Right renal pelvis (tissue), 4 donors: ENCODE results near the gene DOK6. TPM values are rescaled to one million over a fixed set of nuclear protein-coding genes. Genes with fewer than 3 reads are reported as not detected.
"Not testable (repeated sequence)": the region's sequence is repeated elsewhere in the genome, so short reads cannot be mapped to it uniquely, and the experiment has no call there.

ENCODE experiments used
- DNase-seq, 4 donors: peaks; one replicate each; pipeline ENCODE4 v3.0.0-alpha.2; 2013; ENCODE audit warnings: low read depth in 4 of 4, low spot score in 3 of 4, missing footprints in 1 of 4
- polyA plus RNA-seq, 4 donors: library from polyadenylated mRNA; unstranded; fragments of 120-200 nt; gene quantifications; one replicate each; pipeline ENCODE4 v1.2.1, GENCODE V29; 2013; ENCODE audit not compliant: insufficient read length in 4 of 4

Gene DOK6
- polyA plus RNA-seq, 4 donors: 15.3 to 18.9 (median 18.0) TPM

DNA sequence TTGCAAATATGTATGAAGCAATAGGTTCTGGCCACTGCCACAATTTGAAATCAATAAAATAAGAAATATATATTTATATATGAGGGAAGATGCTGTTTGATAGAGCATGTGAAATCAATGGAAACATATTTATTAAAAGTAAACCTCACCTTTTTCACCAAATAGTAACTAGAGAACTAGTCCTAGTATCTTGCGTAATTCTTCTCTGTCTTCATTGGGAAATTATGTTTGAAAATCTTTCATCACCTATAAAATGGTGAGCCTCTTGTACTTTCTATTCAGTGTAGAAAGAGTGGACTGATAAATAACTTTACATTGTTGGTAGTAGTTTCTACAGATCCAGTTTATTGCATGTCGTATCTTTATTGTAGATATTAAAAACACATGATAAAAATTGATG, 444.0 kb downstream of the DOK6 start:
- DNase-seq: no peak

DNA sequence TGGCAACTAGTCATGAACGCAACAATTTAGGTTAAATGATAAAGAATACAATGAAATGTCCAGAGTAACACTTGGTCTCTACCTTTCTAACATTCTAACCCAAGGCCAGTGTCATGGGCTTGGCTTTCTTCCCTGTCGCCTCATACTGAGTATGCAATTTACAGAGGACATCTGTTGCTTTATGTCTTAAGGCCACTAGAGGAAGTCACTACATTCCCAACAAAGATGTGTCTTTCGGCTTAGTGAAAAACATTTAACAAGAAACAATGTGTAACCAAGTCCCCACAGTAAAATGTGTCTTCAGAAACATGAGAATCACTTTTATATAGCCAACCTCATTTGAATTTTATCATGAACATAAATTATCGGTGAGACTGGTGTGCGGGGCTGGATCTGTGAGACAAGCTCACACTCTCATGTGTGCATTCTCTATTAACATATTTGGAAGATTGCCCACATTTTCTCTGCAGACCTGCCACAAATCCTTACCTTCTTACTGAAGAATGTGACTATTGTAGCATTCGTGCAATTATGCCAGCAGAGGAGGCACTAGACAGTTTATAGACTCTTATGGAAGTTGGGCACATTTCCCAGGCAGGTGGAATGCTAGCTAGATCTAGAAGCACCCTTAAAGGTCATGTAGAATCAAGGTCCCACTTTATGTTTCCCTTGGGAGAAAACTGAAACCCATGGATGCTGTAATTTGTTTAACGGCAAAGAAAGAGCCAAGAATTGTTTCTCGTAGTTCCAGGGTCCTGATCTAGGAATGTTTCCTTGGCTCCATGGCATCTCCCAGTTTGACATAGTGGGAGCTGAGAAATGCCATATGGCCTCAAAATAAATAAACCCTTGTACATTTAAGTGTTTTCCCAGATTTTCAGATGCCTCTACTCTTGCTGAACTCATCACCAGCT, 445.2 kb downstream of the DOK6 start:
- DNase-seq: no peak

- DNase-seq: no peak
These were observed 452.4 kb downstream of the DOK6 start for GRCh38 chr18:69853051-69853450.

- no peak for DNase-seq
These were observed 453.8 kb downstream of the DOK6 start for GRCh38 chr18:69854455-69854854.

DNA sequence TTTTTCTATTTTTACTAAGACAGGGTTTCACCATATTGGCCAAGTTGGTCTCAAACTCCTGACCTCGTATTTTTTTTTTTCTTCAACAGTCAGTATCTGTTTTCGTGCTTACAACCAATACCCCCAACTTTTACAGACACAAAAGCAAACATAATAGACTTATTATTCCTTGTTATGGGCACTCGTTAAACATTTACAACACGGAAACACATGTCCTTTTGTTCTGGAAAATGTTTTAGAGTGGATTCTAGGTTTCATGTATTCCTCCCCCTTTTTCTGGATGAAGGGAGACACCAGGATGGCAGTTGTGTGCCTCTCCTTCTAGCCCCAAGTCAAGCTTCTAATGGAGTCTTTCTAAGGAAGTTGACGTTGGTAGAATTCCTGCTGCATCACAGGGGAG, 458.2 kb downstream of the DOK6 start:
- no peak for DNase-seq

GRCh38 chr18:69864802-69865201, 464.1 kb downstream of the DOK6 start:
- DNase-seq: not testable (repeated sequence)

- no peak for DNase-seq
These were observed 465.1 kb downstream of the DOK6 start for GRCh38 chr18:69865776-69866175.

DNA sequence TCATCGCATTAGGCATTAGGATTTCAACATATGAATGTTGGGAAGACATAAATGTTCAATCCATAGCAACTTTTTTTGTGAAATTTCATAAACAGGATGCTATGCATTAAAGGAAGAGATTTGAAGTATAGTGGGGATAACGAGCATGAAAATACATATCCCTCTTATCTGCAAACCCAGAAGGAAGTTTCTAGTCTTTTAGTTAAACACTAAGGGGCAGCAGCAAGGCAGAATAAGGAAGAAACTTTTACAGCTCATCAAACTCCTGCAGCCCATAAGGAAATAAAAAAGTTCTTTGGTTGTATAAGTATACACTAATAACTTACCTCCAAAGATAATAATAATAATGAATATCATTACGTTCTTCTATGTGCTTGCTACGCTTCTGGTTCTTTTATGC, 465.5 kb downstream of the DOK6 start:
- no peak for DNase-seq

DNA sequence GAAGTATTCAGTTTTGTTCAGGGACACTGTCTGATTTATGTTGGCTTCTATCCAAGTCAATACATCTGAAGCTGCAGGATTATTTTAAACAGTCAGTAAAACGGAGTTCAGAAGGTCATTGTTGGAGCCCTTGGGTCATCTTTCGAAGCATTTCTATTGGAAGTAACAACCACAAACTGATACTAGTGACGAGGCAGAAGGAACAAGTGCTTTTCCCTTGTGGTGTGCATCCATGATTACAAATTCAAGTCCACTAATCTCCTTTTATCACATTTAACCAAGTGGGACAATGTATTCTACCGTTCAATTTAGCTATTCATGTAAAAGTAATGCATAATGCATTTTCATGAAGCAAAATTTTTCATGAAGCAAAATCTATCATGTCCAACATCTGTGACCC, 470.0 kb downstream of the DOK6 start:
- no peak for DNase-seq

DNA sequence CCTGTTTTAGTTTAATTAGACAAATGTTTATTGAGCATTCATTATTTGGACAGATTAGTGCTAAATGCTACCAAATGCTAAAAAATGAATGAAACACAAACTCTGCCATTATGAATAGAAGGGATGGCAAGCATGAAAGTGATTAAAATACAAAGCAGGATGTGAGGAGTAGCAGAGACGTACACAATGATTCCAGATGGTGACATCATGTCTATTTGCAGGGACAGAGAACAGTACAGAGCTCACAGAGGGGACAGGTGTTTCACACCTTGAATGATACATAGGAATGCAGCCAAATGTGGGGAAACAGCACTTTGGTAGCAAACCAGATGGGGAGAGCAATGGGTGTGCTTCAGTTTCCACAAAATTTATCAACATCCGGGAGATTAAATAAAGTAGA, 470.7 kb downstream of the DOK6 start:
- no peak for DNase-seq

DNA sequence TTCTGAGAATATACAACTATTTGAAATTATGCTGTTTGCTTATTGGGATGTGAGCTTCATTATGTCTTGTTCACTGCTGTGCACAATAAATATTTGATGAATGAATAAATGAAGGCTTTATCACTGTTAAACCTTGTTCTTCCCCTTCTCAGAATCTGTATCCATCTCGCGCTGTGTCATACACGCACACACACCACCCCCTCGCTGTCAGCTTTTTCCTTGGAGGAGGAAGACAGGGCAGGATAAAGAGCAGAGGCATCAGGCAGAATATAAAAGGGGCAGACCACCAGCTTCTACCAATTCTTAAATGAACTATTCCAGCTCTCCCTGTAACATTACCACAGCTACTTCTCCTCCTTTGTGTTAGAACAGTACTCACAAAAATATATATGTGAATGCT, 472.0 kb downstream of the DOK6 start:
- no peak for DNase-seq

DNA sequence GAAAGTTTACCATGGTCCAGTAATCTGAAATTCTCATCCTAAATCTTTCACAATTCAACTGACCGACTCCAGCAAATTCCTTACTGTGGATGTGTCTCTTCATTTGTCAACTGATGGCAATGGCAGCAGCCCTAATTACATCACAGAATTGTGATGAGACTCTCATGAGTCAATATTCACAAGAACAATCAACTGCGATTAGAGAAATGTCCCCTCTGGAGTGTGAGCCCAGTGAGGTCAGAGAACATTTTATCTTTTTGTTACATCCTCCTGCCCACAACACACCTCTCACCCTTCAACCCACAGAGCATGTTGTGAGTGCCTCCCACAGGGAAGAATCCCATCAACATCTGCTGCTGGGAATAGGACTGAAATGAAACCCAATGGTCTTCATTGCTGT, 473.4 kb downstream of the DOK6 start:
- DNase-seq: no peak

DNA sequence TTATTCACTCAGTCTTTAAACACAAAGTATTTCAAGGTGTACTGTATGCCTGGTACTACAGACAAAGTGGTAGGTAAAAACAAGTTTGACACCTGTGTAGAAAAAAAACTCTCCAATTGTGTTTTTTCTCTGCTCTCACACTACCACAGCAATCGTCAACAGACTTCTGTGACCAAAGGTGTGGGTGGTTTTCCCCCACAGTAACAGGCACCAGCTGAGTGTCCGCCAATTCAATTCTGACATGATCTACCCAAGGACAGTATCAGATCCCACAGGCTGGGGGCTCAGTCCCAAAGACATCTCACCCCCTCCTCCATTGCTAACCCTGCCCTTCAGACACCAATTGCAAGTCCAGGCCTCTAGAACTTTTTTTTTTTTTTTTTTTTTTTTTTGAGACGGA, 475.8 kb downstream of the DOK6 start:
- DNase-seq: no peak

- no peak for DNase-seq
These were observed 477.7 kb downstream of the DOK6 start for GRCh38 chr18:69878213-69878933.

GRCh38 chr18:69879051-69879450, 478.4 kb downstream of the DOK6 start:
- DNase-seq: not testable (repeated sequence)

GRCh38 chr18:69880083-69880482, 479.4 kb downstream of the DOK6 start:
- no peak for DNase-seq

GRCh38 chr18:69882965-69883668, 482.4 kb downstream of the DOK6 start:
- DNase-seq: no peak

DNA sequence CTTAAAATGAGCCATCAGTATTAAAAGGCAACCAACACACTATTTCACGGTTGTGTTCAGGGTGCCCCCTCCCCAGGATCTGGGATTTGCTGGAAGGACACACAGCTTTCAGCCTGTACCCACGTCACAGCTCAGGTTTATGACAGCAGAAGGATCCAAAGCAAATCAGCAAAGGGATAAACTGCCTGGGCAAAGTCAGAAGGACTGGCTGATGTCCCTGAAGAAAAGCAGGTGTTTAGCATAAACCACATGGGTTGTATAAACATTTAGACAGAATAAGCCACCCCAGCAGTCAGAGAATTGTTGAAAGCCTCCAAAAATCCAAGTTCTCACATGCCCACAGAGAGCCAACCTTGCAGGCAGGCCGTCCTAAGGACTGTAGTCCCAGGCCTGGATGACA, 483.1 kb downstream of the DOK6 start:
- DNase-seq: no peak

DNA sequence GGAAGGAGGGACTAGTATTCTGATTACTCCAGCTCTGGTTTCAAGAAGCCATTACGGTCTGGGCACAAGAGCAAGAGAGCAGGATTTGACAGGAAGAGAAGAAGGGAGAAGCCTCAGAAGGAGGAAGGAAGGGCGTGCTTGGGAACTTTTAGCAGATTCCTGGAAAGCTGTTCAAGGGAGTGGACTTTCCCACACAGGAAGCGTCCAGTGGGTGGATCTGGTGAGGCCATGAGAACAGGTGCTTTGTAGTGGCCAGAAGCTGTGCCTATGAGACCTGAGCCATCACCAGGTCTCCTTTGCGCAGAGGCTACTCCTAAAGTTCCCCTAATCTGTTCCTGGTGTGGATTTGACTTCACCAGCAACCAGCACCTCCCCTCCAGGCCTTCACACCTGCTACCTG, 484.7 kb downstream of the DOK6 start:
- no peak for DNase-seq

- no peak for DNase-seq
These were observed 485.3 kb downstream of the DOK6 start for GRCh38 chr18:69885841-69886531.

DNA sequence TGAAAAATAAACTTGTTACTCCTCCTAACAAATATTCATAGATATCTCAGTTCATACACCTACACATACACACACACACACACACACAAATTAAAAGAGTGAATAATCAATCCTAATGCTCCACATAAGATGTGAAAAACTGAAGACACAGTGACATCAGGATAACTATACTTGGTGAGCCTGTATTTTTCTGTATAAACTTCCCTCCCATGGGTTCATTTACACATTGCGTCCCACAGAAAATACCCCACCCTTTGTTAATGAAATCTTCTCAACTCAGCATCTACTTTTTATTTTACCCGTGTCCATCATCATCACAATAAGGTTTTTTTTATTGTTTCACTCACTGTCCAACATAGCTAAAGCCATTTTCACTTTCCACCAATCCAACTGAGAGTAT, 486.6 kb downstream of the DOK6 start:
- no peak for DNase-seq
